Mesenchymal stem cell (in vitro differentiated cells and primary cell): ENCODE results near the gene SPACA7.

ENCODE experiments used
- DNase-seq: peaks from one replicate; pipeline ENCODE4 v3.0.0-alpha.2; 2013
- H2AFZ ChIP-seq: one replicate; pipeline ENCODE4 v1.6.1; 2013; ENCODE audit warnings: low read depth, mild to moderate bottlenecking, control low read depth, inconsistent platforms, low read length, moderate library complexity
- H2AK5ac ChIP-seq: 2 replicates; pipeline ENCODE4 v1.6.1; 2013; ENCODE audit warnings: low read length, moderate library complexity, mild to moderate bottlenecking, inconsistent platforms; ENCODE audit not compliant: severe bottlenecking
- H2BK120ac ChIP-seq: one replicate; pipeline ENCODE4 v1.6.1; 2013; ENCODE audit warnings: low read depth, mild to moderate bottlenecking, inconsistent platforms, low read length, moderate library complexity
- H2BK12ac ChIP-seq, 2 experiments: one replicate each; pipeline ENCODE4 v1.6.1; 2013; ENCODE audit warnings: inconsistent platforms in 2 of 2, low read length in 2 of 2, mild to moderate bottlenecking in 2 of 2, moderate library complexity in 2 of 2, control low read depth in 1 of 2
- H2BK15ac ChIP-seq: one replicate; pipeline ENCODE4 v1.6.1; 2013; ENCODE audit warnings: mild to moderate bottlenecking, low read depth, inconsistent platforms; ENCODE audit not compliant: poor library complexity, severe bottlenecking
- H2BK5ac ChIP-seq: 2 replicates; pipeline ENCODE4 v1.6.1; 2013; ENCODE audit warnings: low read depth, mild to moderate bottlenecking, low read length, control low read depth, inconsistent platforms; ENCODE audit not compliant: poor library complexity, severe bottlenecking
- H3K14ac ChIP-seq, 2 experiments: one replicate each; pipeline ENCODE4 v1.6.1; 2013; ENCODE audit warnings: inconsistent platforms in 2 of 2, low read length in 2 of 2, control low read depth in 1 of 2, mild to moderate bottlenecking in 1 of 2, moderate library complexity in 1 of 2
- H3K18ac ChIP-seq, 2 experiments: one replicate each; pipeline ENCODE4 v1.6.1; 2013; ENCODE audit warnings: inconsistent platforms in 2 of 2, low read length in 2 of 2, control low read depth in 1 of 2, low read depth in 1 of 2, mild to moderate bottlenecking in 1 of 2
- H3K23ac ChIP-seq, 2 experiments: one replicate each; pipeline ENCODE4 v1.6.1; 2013; ENCODE audit warnings: inconsistent platforms in 2 of 2, low read length in 2 of 2, mild to moderate bottlenecking in 2 of 2, moderate library complexity in 2 of 2, control low read depth in 1 of 2
- H3K27ac ChIP-seq: 2 replicates; pipeline ENCODE4 v1.5.1; 2013; ENCODE audit warnings: mild to moderate bottlenecking, moderate library complexity, low read length, control low read depth, inconsistent platforms; ENCODE audit not compliant: poor library complexity, severe bottlenecking
- H3K27me3 ChIP-seq, 2 experiments: 2 replicates each; pipeline versions ENCODE4 v1.6.1 to v1.7.0; 2013; ENCODE audit warnings: low read length in 2 of 2, mild to moderate bottlenecking in 2 of 2, moderate library complexity in 2 of 2, control low read depth in 1 of 2, inconsistent platforms in 1 of 2; ENCODE audit not compliant: control insufficient read depth in 1 of 2, insufficient read depth in 1 of 2
- H3K36me3 ChIP-seq, 2 experiments: 2 replicates each; pipeline versions ENCODE4 v1.6.1 to v1.7.0; 2013; ENCODE audit warnings: low read length in 2 of 2, control low read depth in 1 of 2, inconsistent platforms in 1 of 2, low read depth in 1 of 2, mild to moderate bottlenecking in 1 of 2; ENCODE audit not compliant: insufficient read depth in 2 of 2, control insufficient read depth in 1 of 2
- H3K4ac ChIP-seq, 2 experiments: one replicate each; pipeline ENCODE4 v1.6.1; 2013; ENCODE audit warnings: inconsistent platforms in 2 of 2, low read length in 2 of 2, mild to moderate bottlenecking in 2 of 2, moderate library complexity in 2 of 2, control low read depth in 1 of 2, low read depth in 1 of 2
- H3K4me1 ChIP-seq: 2 replicates; pipeline ENCODE4 v1.6.1; 2013; ENCODE audit warnings: low read depth, low read length, control low read depth; ENCODE audit not compliant: control insufficient read depth, insufficient read depth
- H3K4me2 ChIP-seq: 2 replicates; pipeline ENCODE4 v1.6.1; 2013; ENCODE audit warnings: low read length, mild to moderate bottlenecking, inconsistent platforms; ENCODE audit not compliant: poor library complexity, severe bottlenecking
- H3K4me3 ChIP-seq, 2 experiments: 2 replicates each; pipeline versions ENCODE4 v1.5.1 to v1.7.0; 2013; ENCODE audit warnings: low read length in 2 of 2, mild to moderate bottlenecking in 2 of 2, control low read depth in 1 of 2, low read depth in 1 of 2; ENCODE audit not compliant: insufficient read depth in 1 of 2
- H3K79me1 ChIP-seq: replicated peaks from 2 replicates; pipeline ENCODE4 v1.6.1; 2013; ENCODE audit warnings: mild to moderate bottlenecking, control low read depth, low read length, inconsistent platforms; ENCODE audit not compliant: poor library complexity, severe bottlenecking
- H3K9ac ChIP-seq: 2 replicates; pipeline ENCODE4 v1.7.0; 2013; ENCODE audit warnings: mild to moderate bottlenecking, low read length, moderate library complexity
- H3K9me3 ChIP-seq: 2 replicates; pipeline ENCODE4 v1.7.0; 2013; ENCODE audit warnings: mild to moderate bottlenecking, low read length; ENCODE audit not compliant: control insufficient read depth
- H4K8ac ChIP-seq: one replicate; pipeline ENCODE4 v1.6.1; 2013; ENCODE audit warnings: inconsistent platforms, mild to moderate bottlenecking, low read length, moderate library complexity
- H4K91ac ChIP-seq: one replicate; pipeline ENCODE4 v1.6.1; 2013; ENCODE audit warnings: mild to moderate bottlenecking, low read length, inconsistent platforms
- WGBS: methylation state at CpG from one replicate; pipeline ENCODE4 v1.1.7; 2013; ENCODE audit warnings: mixed read lengths; 5-methylcytosine and 5-hydroxymethylcytosine counted together

Gene SPACA7

GRCh38 chr13:112346899-112347229 lies 29.3 kb upstream of the SPACA7 start:
- Histone ChIP-seq H2BK12ac (no peak overlapping the region), H3K27ac (no peak overlapping the region), H3K4me1 (peaks cover 2% of the 10 kb centered on the region), H3K4ac (no peak overlapping the region), H3K9ac (no peak overlapping the region), H2BK120ac (no peak overlapping the region), H3K23ac (no peak overlapping the region), H4K91ac (no peak overlapping the region), H2AK5ac (no peak overlapping the region), H3K4me2 (no peak overlapping the region), H3K18ac (no peak overlapping the region), H2AFZ (no peak overlapping the region), H3K79me1 (no peaks in the 10 kb centered on the region), H3K27me3 (peaks cover 27 to 32% of the 10 kb centered on the region in 2 experiments), H3K14ac (no peak overlapping the region), H3K9me3 (no peaks in the 10 kb centered on the region), H3K36me3 (peaks cover 0 to 4% of the 10 kb centered on the region in 2 experiments), H4K8ac (no peak overlapping the region), H3K4me3 (no peak overlapping the region), H2BK5ac (no peak overlapping the region), H2BK15ac (no peak overlapping the region)
- 43% methylated on average over 9 of the region's 9 CpGs for WGBS
- DNase-seq: no peak

GRCh38 chr13:112347986-112348385 lies 28.2 kb upstream of the SPACA7 start:
- no peak overlapping the region for H2AFZ ChIP-seq
- H3K27me3 ChIP-seq: peaks cover 27 to 32% of the 10 kb centered on the region in 2 experiments
- peaks cover 0 to 2% of the 10 kb centered on the region in 2 experiments for H3K36me3 ChIP-seq
- peaks cover 2% of the 10 kb centered on the region for H3K4me1 ChIP-seq
- H3K4me2 ChIP-seq: no peak overlapping the region
- H2BK120ac ChIP-seq: no peak overlapping the region
- no peak overlapping the region for H3K23ac ChIP-seq
- no peak overlapping the region for H3K27ac ChIP-seq
- H4K91ac ChIP-seq: no peak overlapping the region
- no peak overlapping the region for H2AK5ac ChIP-seq
- no peak overlapping the region for H3K4me3 ChIP-seq
- no peak overlapping the region for H3K4ac ChIP-seq
- no peak overlapping the region for H3K14ac ChIP-seq
- WGBS: 60% methylated on average over 10 of the region's 10 CpGs
- DNase-seq: no peak
- no peaks in the 10 kb centered on the region for H3K79me1 ChIP-seq
- no peak overlapping the region for H2BK12ac ChIP-seq
- H2BK5ac ChIP-seq: no peak overlapping the region
- H3K9ac ChIP-seq: no peak overlapping the region
- H3K9me3 ChIP-seq: no peaks in the 10 kb centered on the region
- no peak overlapping the region for H4K8ac ChIP-seq
- H2BK15ac ChIP-seq: no peak overlapping the region
- H3K18ac ChIP-seq: no peak overlapping the region

GRCh38 chr13:112348642-112349345 lies 27.4 kb upstream of the SPACA7 start:
- H2BK15ac ChIP-seq: no peak overlapping the region
- 81% methylated on average over 12 of the region's 12 CpGs for WGBS
- H2BK5ac ChIP-seq: no peak overlapping the region
- H3K4me1 ChIP-seq: peaks cover 2% of the 10 kb centered on the region
- H4K91ac ChIP-seq: no peak overlapping the region
- H3K27ac ChIP-seq: no peak overlapping the region
- H3K4ac ChIP-seq: no peak overlapping the region
- H3K9me3 ChIP-seq: no peaks in the 10 kb centered on the region
- no peak overlapping the region for H2AFZ ChIP-seq
- no peak overlapping the region for H2BK12ac ChIP-seq
- H3K4me2 ChIP-seq: no peak overlapping the region
- no peak for DNase-seq
- no peak overlapping the region for H4K8ac ChIP-seq
- no peak overlapping the region for H3K9ac ChIP-seq
- H2BK120ac ChIP-seq: no peak overlapping the region
- no peak overlapping the region for H3K4me3 ChIP-seq
- H3K14ac ChIP-seq: no peak overlapping the region
- no peak overlapping the region for H3K18ac ChIP-seq
- H3K79me1 ChIP-seq: no peaks in the 10 kb centered on the region
- peaks cover 27 to 32% of the 10 kb centered on the region in 2 experiments for H3K27me3 ChIP-seq
- H3K36me3 ChIP-seq: no peaks in the 10 kb centered on the region
- H2AK5ac ChIP-seq: no peak overlapping the region
- H3K23ac ChIP-seq: no peak overlapping the region

- H3K14ac ChIP-seq: no peak overlapping the region
- WGBS: 71% methylated on average over 13 of the region's 13 CpGs
Measured at GRCh38 chr13:112349681-112350080, 26.5 kb upstream of the SPACA7 start.

More at GRCh38 chr13:112349681-112350080, 26.5 kb upstream of the SPACA7 start:
- Histone ChIP-seq H3K27ac (no peak overlapping the region), H3K79me1 (no peaks in the 10 kb centered on the region), H3K9ac (no peak overlapping the region), H3K4ac (no peak overlapping the region), H4K91ac (no peak overlapping the region), H2BK12ac (no peak overlapping the region), H2BK15ac (no peak overlapping the region), H3K4me1 (peaks cover 2% of the 10 kb centered on the region), H2BK5ac (no peak overlapping the region), H3K36me3 (no peaks in the 10 kb centered on the region), H3K23ac (no peak overlapping the region), H3K27me3 (peaks cover 26 to 27% of the 10 kb centered on the region in 2 experiments), H2AK5ac (no peak overlapping the region), H3K4me3 (no peak overlapping the region), H3K4me2 (no peak overlapping the region), H2BK120ac (no peak overlapping the region), H3K18ac (no peak overlapping the region), H4K8ac (no peak overlapping the region), H3K9me3 (no peaks in the 10 kb centered on the region), H2AFZ (no peak overlapping the region)
- no peak for DNase-seq
